ENCODE measurements around the gene MAD2L1.
"Not testable (repeated sequence)": the region's sequence is repeated elsewhere in the genome, so short reads cannot be mapped to it uniquely, and the experiment has no call there.

The MAD2L1 gene

GRCh38 chr4:120066517-120067340, at the start of gene MAD2L1:
TSS of gene MAD2L1 (minus strand) at chr4:120066848. CDS start at chr4:120066734, 114 bp downstream.
- DNase-seq: peak; percentile 17

- no peak for DNase-seq
Measured at GRCh38 chr4:120111745-120112144, 45.1 kb upstream of the MAD2L1 start.

GRCh38 chr4:120109406-120109805, 42.8 kb upstream of the MAD2L1 start:
- no peak for DNase-seq

- DNase-seq: no peak
Measured at GRCh38 chr4:120105472-120105871, 38.8 kb upstream of the MAD2L1 start.

GRCh38 chr4:120096508-120097297, 30.1 kb upstream of the MAD2L1 start:
- DNase-seq: no peak

- no peak for DNase-seq
Measured at GRCh38 chr4:120088507-120088906, 21.9 kb upstream of the MAD2L1 start.

- DNase-seq: not testable (repeated sequence)
Measured at GRCh38 chr4:120088066-120088465, 21.4 kb upstream of the MAD2L1 start.

GRCh38 chr4:120085705-120086104, 19.1 kb upstream of the MAD2L1 start:
- DNase-seq: no peak

- no peak for DNase-seq
Measured at GRCh38 chr4:120084327-120084726, 17.7 kb upstream of the MAD2L1 start.

GRCh38 chr4:120083152-120083551, 16.5 kb upstream of the MAD2L1 start:
- DNase-seq: no peak

- DNase-seq: no peak
Measured at GRCh38 chr4:120082251-120082650, 15.6 kb upstream of the MAD2L1 start.

- no peak for DNase-seq
Measured at GRCh38 chr4:120081726-120082125, 15.1 kb upstream of the MAD2L1 start.

- DNase-seq: no peak
Measured at GRCh38 chr4:120080533-120080932, 13.9 kb upstream of the MAD2L1 start.

GRCh38 chr4:120079839-120080520, 13.3 kb upstream of the MAD2L1 start:
- DNase-seq: no peak

- no peak for DNase-seq
Measured at GRCh38 chr4:120078216-120078615, 11.6 kb upstream of the MAD2L1 start.

GRCh38 chr4:120071192-120071795, 4.6 kb upstream of the MAD2L1 start:
- no peak for DNase-seq

GRCh38 chr4:120070196-120070595, 3.5 kb upstream of the MAD2L1 start:
- no peak for DNase-seq

GRCh38 chr4:120065974-120066516, 603 bp downstream of the MAD2L1 start:
- no peak for DNase-seq

GRCh38 chr4:120064887-120065286, 1.8 kb downstream of the MAD2L1 start:
- DNase-seq: no peak

GRCh38 chr4:120063711-120064110, 2.9 kb downstream of the MAD2L1 start:
- not testable (repeated sequence) for DNase-seq

GRCh38 chr4:120062663-120063195, 3.9 kb downstream of the MAD2L1 start:
- no peak for DNase-seq

GRCh38 chr4:120059036-120059435, 7.6 kb downstream of the MAD2L1 start:
- DNase-seq: no peak

Data from cortex of kidney (tissue), 1 donor.